HG03457 (cell line): Measurements from ENCODE around the gene SDSL.

Experiments used
- ATAC-seq: cut with Tn5 transposase; IDR thresholded peaks from one replicate; pipeline ENCODE4 v1.9.1; 2021; ENCODE audit warnings: moderate number of reproducible peaks; ENCODE audit not compliant: unreplicated experiment

The SDSL gene

GRCh38 chr12:113418213-113418879, 3.8 kb upstream of the SDSL start:
- no peak for ATAC-seq

GRCh38 chr12:113420996-113421595, 1.1 kb upstream of the SDSL start:
- ATAC-seq, result no peak

GRCh38 chr12:113422886-113423669, 898 bp downstream of the SDSL start:
- no peak for ATAC-seq

GRCh38 chr12:113424456-113424855, 2.3 kb downstream of the SDSL start:
- ATAC-seq, result no peak

GRCh38 chr12:113424915-113425823, 3.0 kb downstream of the SDSL start:
- no peak for ATAC-seq

- no peak for ATAC-seq
Measured at GRCh38 chr12:113425960-113426453, 3.8 kb downstream of the SDSL start.

GRCh38 chr12:113427882-113428281, 5.7 kb downstream of the SDSL start:
- no peak for ATAC-seq

GRCh38 chr12:113428482-113428881, 6.3 kb downstream of the SDSL start:
- no peak for ATAC-seq

GRCh38 chr12:113432986-113433385, 10.8 kb downstream of the SDSL start:
- ATAC-seq, result no peak

- no peak for ATAC-seq
Measured at GRCh38 chr12:113435367-113435766, 13.2 kb downstream of the SDSL start.

- no peak for ATAC-seq
Measured at GRCh38 chr12:113436586-113436985, 14.4 kb downstream of the SDSL start.

- no peak for ATAC-seq
Measured at GRCh38 chr12:113436993-113437728, 15.0 kb downstream of the SDSL start.

GRCh38 chr12:113437729-113438100, 15.5 kb downstream of the SDSL start:
- no peak for ATAC-seq

- no peak for ATAC-seq
Measured at GRCh38 chr12:113438523-113439300, 16.5 kb downstream of the SDSL start.

- no peak for ATAC-seq
Measured at GRCh38 chr12:113439301-113439597, 17.1 kb downstream of the SDSL start.

GRCh38 chr12:113439606-113440030, 17.4 kb downstream of the SDSL start:
- ATAC-seq, result no peak

- ATAC-seq, result no peak
Measured at GRCh38 chr12:113440336-113440735, 18.2 kb downstream of the SDSL start.

GRCh38 chr12:113440947-113441782, 19.0 kb downstream of the SDSL start:
- ATAC-seq, result no peak
